NCI-H1930 (cell line): ENCODE results near the gene ZC2HC1C.

Experiments
- DNase-seq, 2 experiments: peaks; one replicate each; lab custom pipeline; 2025; lab: John Stamatoyannopoulos, UW

The ZC2HC1C gene, protein sequence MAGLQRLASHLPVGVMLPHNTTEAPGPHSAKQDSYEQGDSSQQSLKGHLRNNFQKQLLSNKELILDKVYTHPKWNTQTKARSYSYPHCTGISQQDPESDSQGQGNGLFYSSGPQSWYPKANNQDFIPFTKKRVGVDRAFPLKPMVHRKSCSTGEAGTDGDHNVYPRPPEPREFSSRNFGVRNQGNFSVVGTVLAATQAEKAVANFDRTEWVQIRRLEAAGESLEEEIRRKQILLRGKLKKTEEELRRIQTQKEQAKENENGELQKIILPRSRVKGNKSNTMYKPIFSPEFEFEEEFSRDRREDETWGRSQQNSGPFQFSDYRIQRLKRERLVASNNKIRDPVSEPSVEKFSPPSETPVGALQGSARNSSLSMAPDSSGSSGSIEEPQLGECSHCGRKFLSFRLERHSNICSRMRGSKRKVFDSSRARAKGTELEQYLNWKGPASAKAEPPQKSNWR

DNA sequence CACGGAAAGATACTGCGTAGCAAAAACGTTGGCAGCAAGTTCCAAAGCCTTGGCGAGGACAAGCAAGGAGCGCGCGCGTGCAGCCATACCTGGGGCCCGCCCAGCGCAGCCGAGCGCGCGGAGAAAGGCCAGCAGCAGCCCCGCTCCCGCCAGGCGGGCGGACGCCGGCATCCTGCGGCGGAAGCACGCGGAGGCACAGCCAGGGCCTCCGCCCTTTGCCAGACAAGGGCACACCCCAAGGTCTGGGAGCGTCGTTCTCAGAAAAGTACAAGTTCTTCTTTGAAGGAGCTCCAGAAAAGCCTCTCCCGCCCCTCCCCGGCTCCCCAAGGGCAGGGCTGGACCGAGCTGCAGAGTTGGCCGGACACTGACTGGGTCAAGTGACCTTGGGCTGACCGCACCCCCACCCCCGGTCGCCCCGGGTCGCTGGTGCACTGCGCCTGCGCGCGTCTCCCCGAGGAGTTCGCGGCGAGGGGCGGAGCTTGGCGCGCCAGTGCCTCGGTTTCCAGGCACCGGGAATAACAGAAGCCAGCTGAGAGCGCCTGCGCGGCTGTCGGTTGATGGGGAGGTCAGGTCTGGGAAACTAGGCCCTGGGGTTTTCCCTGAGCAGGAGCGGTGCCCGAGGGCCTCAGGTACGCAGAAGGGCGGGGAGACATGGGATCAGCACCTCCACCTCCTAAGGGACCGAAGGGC, at the start of gene ZC2HC1C:
Gene ZC2HC1C, plus strand, starts transcription at position 521 of the 690 bp plus-strand sequence. CDS start 933 bp downstream, outside the sequence.
- peak; percentile 69 to 82 for DNase-seq

- no peak for DNase-seq
Observed at GRCh38 chr14:75022655-75023054, 46.8 kb upstream of the ZC2HC1C start.

DNA sequence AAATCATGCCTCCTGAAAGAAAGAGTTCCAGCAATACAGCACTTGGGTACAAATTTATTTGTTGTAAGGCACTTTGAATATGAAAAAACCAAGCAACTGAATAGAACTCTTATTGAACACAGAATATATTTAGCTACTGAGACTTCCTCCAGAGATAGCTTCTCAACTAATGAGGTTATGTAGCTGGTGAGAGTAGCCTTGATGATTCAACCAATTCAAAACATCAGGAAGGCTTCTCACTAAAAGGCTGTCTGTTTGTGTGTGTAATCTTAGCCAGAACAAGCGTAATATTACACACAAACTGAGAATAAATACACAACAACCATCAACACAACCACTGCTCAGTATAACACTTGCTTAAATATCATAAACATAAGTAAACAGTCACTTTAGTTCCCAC, 46.3 kb upstream of the ZC2HC1C start:
- peak in 1 of 2 experiments; percentile 30 for DNase-seq

DNA sequence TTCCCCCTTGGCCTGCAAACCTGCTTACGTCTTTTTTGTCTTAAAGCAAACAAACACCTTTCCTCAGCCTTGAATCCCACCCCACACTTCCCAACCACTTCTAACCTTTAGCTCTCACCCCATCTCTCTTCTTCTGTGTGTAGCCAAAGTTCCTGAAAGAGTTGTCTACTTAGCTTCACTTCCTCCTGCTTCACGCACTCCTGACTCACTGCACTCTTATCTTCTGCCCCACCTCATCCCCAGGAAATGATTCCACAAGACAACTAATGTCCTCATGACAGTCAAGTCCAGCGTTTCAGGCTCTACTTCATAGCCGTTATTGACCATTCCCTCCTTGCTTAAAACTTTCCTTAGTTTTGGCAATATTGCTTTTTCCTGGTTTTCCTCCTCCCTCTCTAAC, 44.4 kb upstream of the ZC2HC1C start:
- no peak for DNase-seq

- DNase-seq: no peak
Observed at GRCh38 chr14:75025876-75026275, 43.6 kb upstream of the ZC2HC1C start.

DNA sequence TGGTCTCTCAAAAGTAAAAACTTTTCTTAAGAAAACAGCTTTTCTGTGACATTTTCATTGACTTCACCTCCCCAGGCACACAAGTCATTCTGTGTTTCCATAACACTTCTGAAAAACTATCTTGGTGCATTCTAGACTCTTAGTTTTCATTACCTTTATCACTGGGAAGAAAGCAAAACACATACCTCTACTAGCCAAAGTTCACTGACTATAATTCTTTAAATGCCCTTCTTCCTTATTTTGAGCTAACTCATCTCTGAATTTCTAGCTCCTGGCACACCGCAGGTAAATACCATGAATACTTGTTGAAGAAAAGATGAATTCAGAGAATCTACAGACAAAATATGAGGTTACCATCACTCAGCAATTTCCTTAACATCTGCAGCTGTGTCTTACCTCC, 39.3 kb upstream of the ZC2HC1C start:
- no peak for DNase-seq

- no peak for DNase-seq
Observed at GRCh38 chr14:75032939-75033338, 36.5 kb upstream of the ZC2HC1C start.

- DNase-seq: no peak
Observed at GRCh38 chr14:75040507-75040906, 28.9 kb upstream of the ZC2HC1C start.

GRCh38 chr14:75040959-75041358, 28.5 kb upstream of the ZC2HC1C start:
- no peak for DNase-seq

GRCh38 chr14:75041613-75042012, 27.8 kb upstream of the ZC2HC1C start:
- no peak for DNase-seq

DNA sequence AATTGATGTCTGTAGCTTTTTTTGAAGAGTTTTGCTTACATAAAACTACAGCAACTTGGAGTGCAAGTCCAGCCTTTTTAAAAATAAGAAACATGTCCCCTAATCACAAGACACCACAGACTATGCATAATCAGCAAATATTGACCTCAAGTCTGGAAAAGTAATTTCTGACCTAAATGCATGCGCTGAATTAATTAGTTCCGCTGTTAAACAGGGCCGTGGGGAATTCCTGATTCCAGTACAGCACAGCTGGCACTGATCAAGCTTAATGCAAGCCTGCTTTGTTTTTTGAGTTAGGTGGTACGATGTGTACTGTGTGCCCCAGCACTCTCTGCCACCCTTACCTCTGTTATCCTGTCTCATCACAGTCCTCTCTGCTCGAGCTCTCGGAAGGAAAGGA, 27.4 kb upstream of the ZC2HC1C start:
- DNase-seq: no peak

DNA sequence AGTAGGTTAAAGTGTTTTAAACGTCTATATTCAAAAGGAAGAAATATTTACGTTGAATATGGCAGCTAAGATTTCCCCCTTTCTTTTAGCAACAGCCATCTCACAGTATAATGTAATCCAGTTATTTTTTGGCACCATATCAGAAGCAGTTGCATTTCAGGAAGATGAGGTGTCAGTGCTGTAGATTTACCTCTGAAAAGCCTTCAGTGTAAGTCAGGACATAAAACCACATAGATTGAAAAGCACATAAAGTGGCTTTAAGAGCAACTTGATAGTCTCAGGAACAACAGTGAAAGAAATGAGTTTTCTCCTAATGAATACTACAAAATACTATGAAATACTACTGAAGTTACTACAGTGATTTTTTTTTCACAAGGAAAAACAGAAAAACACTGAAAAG, 25.1 kb upstream of the ZC2HC1C start:
- no peak for DNase-seq

GRCh38 chr14:75044752-75045151, 24.7 kb upstream of the ZC2HC1C start:
- DNase-seq: no peak

DNA sequence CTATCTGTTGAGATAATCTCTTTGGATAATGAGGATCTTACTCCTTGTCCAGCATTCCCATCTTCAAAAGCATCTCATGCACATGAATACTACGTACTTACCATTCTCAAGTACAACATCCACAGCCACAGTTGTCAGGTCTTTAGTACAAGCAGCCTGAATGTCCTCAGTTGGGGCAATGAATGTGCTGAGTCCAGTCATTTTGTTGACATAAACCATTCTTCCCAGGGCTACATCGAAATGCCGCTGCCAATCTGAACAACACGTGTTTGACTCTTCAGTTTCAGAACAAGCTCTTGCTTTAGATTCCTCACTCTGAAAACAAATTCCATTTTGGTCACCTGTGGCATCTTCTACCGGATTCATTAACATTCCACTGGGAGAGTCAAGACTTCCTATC, 23.2 kb upstream of the ZC2HC1C start:
- DNase-seq: no peak

DNA sequence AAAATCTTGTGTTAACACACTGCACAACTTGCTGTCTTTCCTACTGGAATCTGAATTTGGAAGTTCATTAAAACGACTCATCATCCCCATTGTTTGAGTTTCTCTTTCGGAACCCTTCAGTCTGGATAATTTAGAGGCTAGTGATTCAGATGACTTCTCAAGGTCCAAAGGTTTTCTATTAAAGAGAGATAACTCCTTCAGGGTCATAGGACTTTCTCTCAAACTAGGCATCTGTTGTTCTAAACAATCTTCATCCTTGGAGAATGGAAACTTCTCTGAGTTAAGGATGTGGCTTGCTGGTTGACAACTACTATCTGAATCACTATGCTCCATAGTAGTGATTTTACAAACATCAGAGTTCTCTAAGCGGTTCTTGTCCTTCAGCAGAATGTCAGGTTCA, 22.5 kb upstream of the ZC2HC1C start:
- no peak for DNase-seq

- no peak for DNase-seq
Observed at GRCh38 chr14:75047506-75047905, 21.9 kb upstream of the ZC2HC1C start.

DNA sequence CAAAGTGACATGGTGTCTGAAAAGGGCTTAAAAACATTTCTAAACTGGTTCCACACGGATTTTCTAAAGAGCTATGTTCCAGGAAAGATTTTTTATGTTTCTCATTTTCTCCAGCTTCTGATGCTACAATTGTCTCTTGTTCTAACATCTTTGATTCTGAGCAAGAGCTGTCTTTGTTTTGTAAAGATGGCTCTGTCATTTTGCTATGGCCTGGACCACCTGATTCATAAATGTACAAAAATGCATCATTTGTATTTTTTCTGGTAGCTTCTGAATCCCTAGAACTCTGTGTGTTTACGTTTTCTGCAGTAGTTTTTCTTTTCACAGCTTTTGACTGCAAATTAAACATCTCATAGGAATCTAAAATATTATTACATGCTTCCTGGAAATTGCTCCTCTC, 21.3 kb upstream of the ZC2HC1C start:
- DNase-seq: no peak

DNA sequence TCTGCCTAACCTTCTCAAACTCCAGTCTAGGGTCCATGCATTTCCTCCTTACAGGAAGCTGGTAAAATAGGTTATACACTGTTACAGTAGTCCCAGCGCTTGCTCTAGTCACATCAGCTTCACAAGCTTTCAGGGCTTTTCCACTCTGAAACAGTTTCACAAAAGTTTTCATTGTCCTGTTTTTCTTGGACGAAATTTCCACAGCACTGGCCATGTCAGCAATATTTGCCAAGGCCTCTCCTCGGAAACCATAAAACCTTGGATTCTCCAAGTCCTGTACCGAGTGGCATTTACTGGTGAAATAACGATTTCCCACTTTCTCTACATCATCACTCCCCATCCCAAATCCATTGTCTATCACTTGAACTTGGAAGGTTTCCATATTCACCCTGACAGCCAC, 20.3 kb upstream of the ZC2HC1C start:
- no peak for DNase-seq

DNA sequence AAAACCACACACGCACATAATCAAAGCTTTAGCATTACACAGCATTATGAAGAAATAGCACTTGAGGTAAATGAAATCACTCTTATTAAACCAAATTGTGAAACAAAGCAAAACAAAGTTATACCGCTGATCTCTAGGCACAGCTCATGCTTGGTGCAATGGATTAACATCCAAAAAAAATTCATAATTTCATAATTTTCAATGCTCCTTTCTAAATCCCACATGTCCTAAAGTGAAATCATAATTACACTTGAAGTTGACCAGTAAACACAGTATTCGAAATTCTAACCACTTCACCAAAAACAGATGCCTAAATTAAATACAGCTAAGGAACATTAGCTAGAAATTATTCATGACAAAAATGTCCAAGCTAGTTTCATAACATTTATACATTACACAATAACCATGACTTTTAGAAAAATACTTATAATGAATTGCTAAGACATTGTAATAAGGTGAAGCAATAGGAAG, 19.7 kb upstream of the ZC2HC1C start:
- no peak for DNase-seq

GRCh38 chr14:75050852-75051555, 18.4 kb upstream of the ZC2HC1C start, which contains the start of gene MLH3:
TSS of gene MLH3 (minus strand) at chr14:75051467. CDS start at chr14:75049655, 1,812 bp downstream.
- DNase-seq: peak; percentile 77 to 87

- DNase-seq: no peak
Observed at GRCh38 chr14:75051556-75051899, 17.9 kb upstream of the ZC2HC1C start.
